ENCODE measurements around the gene KRTAP10-1. TPM values are rescaled to one million over a fixed set of nuclear protein-coding genes. Genes with fewer than 3 reads are reported as not detected.
"Not testable (repeated sequence)": the region's sequence is repeated elsewhere in the genome, so short reads cannot be mapped to it uniquely, and the experiment has no call there.

Gene KRTAP10-1
- total RNA-seq, 1 donor from 2014 or later, result not detected

DNA sequence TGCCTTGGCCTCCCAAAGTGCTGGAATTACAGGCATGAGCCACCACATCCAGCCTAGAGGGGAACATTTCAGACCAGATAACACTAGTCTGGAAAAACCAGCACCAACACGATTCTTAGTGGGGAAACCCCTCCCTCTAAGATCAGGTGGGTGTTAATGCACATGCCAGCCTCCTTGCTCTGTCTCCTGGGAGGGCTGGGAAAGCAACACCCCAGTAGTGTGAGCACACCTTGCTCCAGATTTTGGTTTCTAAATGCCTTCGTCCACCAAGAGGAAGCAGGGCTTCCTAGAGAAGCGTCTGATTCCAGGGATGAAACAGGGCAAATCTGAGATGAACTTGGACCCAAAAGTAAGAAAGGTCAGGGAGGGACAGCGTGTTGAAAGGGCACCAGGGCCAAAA is 31.3 kb upstream of the KRTAP10-1 start:
- no peak for DNase-seq (ENCODE audit: low spot score)

DNA sequence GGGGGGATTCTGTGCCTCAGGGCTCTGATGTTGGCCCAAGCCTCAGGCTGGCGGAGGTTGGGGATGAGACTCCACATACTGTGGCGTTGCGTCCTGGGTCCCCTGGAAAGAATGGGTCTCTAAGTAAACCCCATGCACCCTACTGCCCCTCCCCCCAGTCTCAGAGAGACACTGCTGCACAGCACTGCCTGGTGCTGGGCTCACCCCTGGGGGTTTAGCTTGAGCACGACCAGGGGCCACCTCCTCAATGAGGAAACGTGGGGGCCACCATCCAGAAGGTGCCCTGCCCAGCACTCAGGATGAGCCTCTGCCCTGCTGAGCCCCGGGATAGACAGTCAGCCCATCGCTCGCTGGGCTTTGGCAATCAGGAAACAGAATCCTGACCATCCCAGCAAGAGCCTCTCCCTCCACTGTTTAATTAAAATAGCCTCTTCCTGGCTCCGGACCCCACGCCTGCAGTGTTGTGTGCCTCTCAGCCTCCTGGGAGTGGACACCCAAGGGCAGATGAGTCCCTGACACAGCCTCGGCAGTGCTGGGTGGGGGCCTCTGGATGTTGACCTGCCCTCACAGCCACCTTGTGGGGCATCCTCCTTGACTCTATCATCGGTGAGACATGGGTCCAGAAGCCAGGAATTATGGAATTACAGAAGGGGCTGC is 30.0 kb upstream of the KRTAP10-1 start:
- DNase-seq (ENCODE audit: low spot score), result no peak

DNA sequence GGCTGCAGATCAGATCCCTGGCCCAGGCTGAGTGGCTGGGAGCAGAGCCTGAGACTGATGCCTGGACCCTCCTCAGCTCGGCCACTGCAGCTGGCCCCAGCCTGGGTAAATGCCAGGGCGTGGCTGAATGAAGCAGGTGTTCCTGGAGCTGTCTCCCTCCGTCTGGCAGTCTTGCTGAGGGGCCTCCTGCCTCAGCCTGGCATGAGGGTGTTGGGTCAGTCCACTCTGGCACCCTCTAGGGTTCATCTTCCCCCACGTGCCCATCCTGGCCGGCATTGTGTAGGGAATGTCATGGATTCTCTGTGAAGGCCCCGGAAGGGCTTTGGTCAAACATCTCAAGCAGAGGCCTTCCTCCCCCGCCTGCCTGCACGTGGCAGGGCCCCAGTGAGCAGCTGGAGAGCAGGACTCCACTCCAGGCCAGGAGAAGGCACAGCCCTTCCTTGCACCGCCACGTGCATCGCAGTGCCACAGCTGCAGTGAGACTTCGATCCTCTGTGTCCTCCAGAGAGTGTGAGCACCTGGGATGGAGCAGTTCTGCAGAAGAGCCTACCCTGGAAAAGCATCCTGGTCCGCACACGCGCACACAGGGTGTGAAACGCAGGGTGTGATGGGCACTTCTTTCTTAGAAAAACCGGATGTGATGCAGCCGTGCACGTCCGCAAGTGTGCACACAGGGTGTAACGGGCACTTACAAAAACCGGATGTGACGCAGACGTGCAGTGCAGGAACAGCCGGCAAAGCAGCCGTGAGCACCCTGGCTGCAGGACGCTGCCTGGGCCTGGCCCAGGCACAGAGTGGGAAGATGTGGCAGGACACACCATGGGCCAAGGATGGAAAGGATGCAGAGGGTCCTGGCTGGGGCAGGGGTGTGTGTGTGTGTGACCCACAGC is 28.9 kb upstream of the KRTAP10-1 start:
- DNase-seq (ENCODE audit: low spot score), result no peak

DNA sequence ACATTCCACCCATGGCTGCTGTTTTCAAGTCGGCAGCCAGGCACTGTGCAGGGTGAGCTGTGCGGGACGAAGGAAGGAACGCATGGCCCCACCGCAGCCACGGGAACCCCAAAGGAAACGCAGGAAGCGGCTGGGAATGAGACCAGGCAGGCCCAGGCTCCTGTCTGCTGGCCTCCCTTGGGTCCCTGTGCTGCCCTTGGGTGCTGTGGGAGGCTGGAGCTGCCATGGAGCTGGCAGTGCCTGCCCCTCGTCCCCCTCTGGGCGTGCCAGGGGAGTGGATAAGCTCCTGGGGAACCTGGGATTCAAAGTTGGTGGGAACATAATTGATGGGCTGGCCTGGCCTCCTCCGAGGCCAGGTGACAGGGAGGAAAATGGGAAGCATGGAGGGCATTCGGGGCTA is 28.3 kb upstream of the KRTAP10-1 start:
- DNase-seq (ENCODE audit: low spot score), result no peak

DNA sequence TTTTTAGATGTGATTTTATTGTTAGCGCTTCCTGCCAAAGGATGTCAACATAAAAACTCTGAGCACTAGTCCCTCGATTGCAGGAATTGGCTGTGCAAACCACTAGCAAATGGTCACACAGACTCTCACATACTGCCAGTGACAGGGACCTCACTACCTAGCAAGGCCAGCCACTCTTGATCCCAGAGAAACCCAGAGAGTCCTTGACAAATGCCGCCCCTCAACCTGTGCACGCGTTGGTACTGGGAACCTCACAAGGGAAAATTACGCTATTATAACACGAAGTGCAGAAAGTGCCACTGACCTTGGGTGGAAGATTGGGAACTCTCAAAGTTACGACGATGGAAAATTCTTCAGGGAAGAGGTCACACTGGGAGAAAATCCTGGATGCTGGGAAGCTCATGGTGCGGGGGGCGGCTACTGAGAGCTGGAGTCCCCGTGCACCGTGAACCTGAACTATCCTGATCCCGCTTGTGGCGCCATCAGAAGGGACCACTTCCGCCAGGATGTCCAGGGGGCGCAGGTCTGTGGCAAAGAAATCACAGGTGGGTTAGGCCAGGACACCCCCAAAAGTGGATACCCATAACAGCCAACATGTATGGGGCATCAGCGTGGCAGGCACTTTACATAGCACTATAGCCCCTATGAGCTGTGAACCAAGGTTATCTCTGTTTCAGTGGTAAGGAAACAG is 27.6 kb upstream of the KRTAP10-1 start:
- DNase-seq (ENCODE audit: low spot score), result no peak

DNA sequence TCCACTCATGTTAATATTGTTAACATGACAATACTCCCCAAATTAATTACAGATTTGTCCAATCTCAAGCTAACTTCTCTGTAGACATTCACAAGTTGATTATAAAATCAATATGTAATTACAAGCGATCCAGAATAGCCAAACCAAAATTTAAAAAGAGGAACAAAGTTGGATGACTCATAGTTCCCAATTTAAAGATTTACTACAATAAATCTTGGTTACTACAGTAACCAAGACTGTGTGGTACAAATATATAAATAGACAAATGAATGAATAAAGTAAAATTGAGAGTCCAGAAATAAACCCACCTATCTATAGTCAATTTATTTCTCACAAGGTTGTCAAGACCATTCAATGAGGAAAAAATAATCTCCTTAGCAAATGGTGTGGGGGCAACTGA is 26.4 kb upstream of the KRTAP10-1 start:
- no peak for DNase-seq (ENCODE audit: low spot score)

DNA sequence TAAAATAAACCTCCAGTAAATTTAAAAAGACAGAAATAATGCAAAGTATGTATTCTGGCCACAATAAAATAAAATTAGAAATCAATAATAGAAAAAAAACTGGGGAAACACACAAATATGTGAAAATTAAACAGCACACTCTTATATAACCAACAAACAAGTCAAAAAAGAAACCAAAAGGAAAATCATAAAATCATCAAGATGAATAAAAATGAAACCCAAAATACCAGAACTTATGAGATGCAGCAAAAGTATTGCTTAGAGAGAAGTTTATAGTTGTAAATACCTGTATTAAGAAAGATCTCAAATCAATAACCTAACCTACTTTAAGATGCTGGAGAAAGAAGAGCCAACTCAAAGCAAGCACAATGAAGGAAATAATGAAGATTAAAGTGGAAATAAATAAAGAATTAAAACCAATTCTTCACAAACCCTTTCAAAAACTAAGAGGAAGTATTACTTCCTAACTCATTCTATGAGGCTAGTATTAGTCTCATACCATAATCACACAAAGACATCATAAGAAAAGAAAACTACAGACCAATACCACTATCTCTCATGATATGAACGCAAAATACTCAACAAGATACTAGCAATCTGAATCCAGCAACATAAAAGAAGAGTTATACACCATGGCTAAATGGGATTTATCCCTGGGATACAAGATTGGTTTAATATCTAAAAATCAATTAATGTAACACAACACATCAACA is 25.0 kb upstream of the KRTAP10-1 start:
- DNase-seq (ENCODE audit: low spot score), result no peak

DNA sequence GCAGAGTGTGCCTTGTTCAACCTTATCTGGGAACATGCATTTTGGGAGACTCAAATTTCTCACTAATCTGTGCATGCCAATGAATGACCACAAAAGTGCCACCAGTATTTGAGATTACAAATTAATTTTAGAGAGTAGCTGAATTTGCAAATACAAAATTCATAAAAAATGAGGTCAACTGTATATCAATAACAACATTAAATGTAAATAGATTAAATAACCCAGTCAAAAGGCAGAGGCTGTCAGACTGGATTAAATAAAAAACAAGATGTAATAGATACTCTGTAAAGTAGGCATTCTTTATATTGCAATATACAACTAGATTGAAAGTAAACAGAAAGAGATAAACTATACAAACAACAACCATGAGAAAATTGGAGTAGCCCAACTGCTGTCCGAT is 24.1 kb upstream of the KRTAP10-1 start:
- no peak for DNase-seq (ENCODE audit: low spot score)

DNA sequence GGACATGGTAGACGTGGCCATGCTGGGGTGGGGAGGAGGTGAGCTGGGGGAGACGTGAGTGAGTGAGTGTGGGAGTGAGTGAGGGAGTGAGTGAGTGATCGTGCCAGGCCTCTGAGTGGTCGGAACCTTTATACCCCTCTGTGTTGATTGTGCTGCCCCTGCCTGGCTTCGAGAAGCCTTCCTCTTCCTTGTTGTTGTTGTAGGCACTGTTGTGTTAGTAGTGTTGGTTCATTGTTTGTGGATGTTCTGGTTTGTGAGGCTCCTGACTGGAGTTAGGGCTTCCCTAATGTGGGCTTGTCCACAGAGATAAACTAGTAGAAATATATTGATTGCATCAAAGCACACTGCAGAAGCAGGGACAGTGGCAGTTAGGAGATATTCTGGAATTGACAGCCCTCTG is 18.7 kb upstream of the KRTAP10-1 start, which contains the start of gene KRTAP10-3:
KRTAP10-3 (minus strand) TSS at position 101 of the 400 bp plus-strand sequence; CDS start at position 21, 80 bp downstream.
- DNase-seq (ENCODE audit: low spot score), result no peak

DNA sequence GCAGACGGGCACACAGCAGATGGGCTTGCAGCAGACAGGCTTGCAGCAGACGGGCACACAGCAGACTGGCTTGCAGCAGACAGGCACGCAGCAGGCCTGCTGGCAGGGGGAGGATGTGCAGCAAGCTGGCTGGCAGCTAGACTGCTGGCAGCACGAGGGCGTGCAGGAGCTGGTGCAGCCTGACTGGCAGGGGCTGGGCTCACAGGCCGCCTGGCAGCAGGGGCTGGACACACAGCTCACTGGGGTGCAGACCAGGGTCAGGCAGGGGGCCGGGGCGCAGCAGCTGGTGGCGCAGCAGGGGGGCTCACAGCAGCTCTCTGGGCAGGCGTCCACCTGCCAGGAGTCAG is 18.3 kb upstream of the KRTAP10-1 start:
- not testable (repeated sequence) for DNase-seq (ENCODE audit: low spot score)

DNA sequence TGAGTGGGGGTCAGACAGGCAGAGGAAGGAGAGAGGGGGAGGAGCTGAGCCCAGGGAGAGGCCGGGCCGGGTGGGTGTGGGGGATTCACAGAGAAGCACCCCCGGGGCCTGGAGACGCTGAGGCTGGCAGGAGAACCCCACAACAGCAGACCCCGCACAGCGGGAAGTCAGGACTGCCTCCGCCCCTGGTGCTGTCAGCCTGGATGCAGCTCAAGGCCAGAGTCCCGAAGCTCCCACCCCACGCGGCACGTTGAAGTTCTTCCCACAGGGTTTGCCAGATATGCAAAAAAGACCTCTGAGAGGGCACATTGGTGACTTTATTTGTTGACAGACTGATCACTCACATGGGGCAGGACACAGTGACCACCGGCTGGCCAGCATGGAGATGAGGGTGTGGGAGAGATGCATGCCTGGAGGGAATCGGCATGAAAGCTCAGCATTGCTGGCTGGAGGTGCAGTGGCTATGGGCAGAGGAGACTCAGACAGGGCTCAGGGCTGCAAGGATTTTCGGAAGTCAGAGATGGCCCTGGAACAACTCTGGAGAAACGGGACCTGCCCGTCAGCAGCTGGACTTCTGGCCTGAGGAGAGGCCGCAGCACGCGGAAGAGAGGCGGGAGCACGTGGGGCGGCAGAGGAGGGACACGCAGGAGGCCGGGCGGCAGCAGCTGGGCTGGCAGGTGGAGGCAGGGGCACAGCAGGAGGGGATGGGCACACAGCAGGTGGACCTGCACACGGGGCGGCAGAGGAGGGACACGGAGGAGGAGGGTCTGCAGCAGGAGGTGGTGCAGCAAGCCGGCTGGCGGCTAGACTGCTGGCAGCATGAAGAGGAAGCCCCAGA is 17.7 kb upstream of the KRTAP10-1 start:
- no peak for DNase-seq (ENCODE audit: low spot score)

DNA sequence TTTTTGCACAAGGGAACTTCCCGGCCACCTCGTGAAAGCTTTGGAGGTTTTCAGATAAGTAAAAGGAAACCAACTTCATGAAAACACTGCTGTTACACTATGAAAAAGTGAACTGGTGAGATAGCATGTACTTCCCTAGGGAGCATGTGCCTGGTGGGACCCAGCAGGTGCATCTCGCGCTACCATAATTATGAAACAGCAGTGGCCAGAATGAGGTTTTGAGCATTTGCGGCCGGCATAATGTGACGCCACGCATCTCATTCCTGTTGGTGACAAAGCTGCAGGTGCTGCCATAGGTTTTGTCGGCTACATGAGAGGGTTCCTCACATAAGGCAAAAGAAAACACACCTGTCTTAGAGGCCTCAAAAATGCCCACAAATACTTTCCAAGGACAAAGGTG is 16.9 kb upstream of the KRTAP10-1 start:
- DNase-seq (ENCODE audit: low spot score), result no peak

DNA sequence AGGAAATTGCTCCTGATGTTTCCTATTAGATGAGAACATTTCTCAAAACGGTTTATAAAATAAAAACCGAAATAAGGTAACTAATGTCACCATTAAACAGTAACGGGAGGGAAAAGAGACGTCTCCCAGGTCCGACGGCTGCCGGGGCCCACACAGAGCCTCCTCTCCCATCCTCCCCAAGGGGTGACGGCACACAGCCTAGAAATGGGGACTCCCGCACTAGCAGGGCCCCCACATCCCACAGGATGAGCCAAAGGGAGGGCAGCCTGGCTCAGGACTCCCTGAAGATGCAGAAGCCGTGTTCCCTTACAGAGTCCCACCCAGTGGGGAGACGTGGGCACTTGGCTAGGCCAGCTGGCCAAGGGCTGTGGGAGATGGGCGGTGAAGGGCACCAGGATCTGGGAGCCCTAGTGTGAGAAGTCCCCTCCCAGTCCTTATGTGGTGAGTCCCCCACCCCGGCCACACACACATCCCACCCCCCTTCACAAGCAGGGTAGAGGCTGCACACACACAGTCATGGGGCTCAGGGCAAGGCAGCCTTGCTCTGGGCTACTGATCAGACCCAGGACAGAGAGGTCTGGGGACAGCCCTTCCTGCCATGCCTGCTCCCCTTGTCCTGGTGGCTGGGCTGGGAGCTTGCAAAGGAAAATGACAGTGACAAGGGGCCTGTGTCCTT is 15.3 kb upstream of the KRTAP10-1 start:
- DNase-seq (ENCODE audit: low spot score), result no peak

DNA sequence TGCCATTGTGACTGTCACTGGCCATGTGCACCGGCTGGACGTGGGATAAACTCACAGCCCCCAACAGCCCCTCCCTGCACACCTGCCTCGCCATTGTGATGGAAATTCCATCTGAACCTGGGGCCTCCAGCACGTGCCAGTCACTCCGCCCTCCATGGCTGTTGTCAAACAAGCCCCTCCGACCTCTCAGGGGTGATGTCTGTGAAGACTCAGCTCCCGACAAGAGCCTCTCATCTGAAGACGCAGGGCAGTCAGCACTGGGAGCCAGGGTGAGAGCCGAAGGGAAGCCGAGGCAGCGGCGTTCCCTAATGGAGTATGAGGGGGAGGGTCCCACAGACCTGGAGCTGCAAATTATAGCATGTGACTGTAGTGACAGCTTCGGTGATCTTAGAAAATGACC is 12.7 kb upstream of the KRTAP10-1 start:
- DNase-seq (ENCODE audit: low spot score), result no peak

DNA sequence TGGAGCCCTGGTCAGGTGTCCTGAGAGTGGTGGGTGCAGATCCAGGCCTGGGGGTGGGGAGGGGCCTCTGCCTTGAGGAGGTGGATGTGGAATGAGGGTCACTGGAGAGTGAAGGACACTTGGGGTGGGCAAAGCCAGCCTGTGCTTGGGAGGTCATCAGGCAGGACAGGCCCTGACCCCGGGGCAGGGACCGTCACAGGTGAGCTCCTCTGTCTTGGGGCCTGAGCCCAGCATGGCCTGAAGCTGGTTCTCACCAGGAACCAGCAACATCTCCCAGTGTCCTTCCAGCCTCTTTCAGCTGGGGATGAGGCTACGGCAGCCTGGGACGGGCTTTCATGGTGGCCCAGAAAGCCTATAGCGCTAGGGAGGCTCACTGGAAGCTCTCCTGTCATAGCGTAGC is 12.1 kb upstream of the KRTAP10-1 start:
- no peak for DNase-seq (ENCODE audit: low spot score)

DNA sequence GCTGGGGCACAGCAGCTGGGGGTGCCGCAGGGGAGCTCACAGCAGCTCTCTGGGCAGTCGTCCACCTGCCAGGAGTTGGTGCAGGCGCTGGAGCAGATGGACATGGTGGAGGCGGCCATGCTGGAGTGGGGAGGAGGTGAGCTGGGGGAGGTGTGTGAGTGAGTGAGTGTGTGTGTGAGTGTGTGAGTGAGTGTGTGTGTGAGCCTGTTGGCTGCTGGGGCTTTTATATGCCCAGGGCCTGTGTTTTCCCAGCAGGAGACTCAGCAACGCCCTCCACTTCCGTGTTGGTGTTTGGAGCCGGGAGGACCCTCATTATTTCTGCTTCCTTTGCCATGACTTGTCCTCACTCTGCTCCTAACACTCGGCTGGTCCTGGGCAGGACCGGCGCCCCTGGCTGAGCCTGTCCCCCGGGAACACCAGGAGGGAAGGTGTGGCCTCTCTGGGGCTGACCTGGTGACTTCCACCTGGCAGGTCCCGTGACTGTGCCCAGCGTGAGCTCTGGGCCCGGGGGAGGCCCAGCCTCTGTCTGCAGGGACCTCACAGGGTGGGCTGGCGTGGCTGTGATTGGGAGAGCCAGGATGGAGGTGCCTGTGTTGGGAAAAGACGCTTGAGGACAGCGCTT is 11.5 kb upstream of the KRTAP10-1 start, which contains the start of gene KRTAP10-2:
KRTAP10-2 (minus strand) TSS at position 166 of the 622 bp plus-strand sequence; CDS start at position 119, 47 bp downstream.
- DNase-seq (ENCODE audit: low spot score), result no peak

DNA sequence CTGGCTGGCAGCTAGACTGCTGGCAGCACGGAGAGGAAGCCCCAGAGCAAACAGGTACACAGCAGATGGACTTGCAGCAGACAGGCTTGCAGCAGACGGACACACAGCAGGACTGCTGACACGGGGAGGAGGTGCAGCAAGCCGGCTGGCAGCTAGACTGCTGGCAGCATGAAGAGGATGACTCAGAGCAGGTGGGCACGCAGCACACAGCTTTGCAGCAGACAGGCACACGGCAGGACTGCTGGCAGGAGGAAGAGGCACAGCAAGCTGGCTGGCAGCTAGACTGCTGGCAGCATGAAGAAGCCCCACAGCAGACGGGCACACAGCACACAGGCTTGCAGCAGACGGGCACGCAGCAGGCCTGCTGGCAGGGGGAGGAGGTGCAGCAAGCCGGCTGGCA is 10.8 kb upstream of the KRTAP10-1 start:
- DNase-seq (ENCODE audit: low spot score), result no peak

DNA sequence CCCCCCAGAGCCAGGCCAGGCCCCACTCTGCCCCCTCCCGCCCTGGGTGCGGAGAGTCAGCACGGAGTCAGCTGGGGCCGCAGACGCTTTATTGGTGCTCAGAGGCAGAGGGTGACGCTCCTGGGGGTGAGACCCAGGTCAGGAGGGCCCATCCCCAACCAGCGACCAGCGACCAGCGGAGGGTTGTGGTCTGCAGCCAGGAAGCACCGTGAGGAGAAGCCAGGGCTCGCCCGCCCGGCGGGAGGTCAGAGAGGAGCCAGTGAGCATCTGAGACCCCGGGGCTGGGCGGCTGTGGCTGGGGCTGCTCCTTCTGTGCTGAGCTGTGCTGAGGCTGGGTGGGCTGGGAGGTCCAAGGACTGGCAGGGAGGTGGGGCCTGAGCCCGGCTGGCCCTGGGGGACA is 10.3 kb upstream of the KRTAP10-1 start:
- not testable (repeated sequence) for DNase-seq (ENCODE audit: low spot score)

DNA sequence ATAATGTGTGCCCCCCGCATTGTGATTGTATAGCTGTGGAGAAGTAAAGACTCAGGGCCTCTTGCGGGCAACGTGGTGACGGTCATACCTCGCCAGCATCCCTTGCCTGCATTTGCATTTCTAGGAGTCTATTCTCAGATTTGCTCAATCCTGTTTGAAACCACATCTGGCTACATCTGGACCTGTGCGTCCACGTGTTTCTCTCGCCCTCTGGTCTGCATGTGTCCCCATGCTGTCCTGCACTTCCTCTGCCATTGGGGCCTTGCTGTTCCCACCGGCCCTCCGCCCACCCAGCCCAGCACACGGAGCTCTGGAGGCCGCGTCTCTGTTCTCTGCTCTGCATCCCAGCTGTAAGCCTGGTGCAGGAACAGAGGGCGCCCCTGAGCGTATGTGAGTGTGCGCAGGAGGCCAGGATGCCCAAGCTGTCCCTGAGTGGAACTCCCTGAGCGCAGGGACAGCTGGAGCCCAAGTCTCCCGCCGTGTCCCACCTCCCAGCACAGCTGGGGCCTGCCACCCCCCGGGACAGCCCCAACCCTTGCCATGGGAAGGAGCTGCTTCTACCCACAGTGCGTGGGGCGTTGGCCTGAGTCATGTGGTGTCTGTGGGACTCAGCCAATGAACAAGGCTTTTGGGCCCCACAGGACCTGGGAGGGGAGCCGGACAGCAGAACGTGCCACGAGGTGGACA is 9.7 kb upstream of the KRTAP10-1 start:
- DNase-seq (ENCODE audit: low spot score), result no peak
